IPS-15b (cell line): ENCODE measurements around the gene N4BP2.
"Not testable (repeated sequence)": the region's sequence is repeated elsewhere in the genome, so short reads cannot be mapped to it uniquely, and the experiment has no call there.

ENCODE experiments used
- H3K27me3 ChIP-seq: one replicate; pipeline ENCODE4 v1.6.1; 2013; ENCODE audit warnings: low read length; ENCODE audit not compliant: control insufficient read depth, insufficient read depth
- H3K36me3 ChIP-seq: one replicate; pipeline ENCODE4 v1.6.1; 2013; ENCODE audit warnings: low read length; ENCODE audit not compliant: control insufficient read depth, insufficient read depth
- H3K4me1 ChIP-seq: one replicate; pipeline ENCODE4 v1.6.1; 2013; ENCODE audit warnings: mild to moderate bottlenecking, low read length; ENCODE audit not compliant: control insufficient read depth, insufficient read depth
- H3K4me3 ChIP-seq: one replicate; pipeline ENCODE4 v1.5.1; 2013; ENCODE audit warnings: low read depth, low read length
- H3K9ac ChIP-seq: one replicate; pipeline ENCODE4 v1.6.1; 2013; ENCODE audit warnings: low read depth, mild to moderate bottlenecking, low read length
- H3K9me3 ChIP-seq: one replicate; pipeline ENCODE4 v1.6.1; 2013; ENCODE audit warnings: mild to moderate bottlenecking, low read length; ENCODE audit not compliant: control insufficient read depth, insufficient read depth

N4BP2 gene

DNA sequence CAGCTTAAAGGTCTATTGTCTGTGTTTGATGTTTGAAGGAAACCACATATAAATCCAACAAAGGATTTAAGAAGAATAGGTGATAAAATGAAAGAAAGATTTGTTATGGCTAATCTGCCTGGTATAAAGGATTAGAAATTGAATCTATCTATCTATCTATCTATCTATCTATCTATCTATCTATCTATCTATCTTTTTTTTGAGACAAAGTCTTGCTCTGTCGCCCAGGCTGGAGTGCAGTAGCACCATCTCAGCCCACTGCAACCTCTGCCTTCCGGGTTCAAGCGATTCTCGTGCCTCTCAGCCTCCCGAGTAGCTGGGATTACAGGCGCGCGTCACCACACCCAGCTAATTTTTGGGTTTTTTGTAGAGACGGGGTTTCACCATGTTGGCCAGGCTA is 79.6 kb downstream of the N4BP2 start:
- H3K36me3 ChIP-seq, H3K4me3 ChIP-seq, H3K27me3 ChIP-seq, H3K9me3 ChIP-seq, H3K4me1 ChIP-seq, H3K9ac ChIP-seq: not testable (repeated sequence)

DNA sequence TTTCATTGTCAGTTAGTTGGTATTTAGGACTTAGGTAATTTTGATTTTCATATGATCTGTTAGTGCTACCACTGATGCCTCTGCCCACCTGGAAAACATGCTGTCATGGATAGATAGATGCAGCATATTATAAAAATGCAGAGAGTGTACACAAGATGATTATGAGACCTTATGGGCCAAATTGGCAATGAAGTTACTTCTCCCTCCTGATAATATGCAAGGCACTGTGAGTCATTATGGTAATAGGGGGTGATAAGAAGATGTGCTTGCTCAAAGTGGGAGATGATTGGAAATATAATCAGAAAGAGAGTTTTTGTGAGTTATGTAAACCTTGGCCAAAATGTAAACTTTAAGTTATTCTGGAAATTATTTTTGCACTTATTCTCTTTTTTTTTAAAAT is 83.5 kb downstream of the N4BP2 start:
- H3K9me3 ChIP-seq: no peaks in the 10 kb centered on the region
- H3K27me3 ChIP-seq: no peaks in the 10 kb centered on the region
- H3K4me1 ChIP-seq: no peaks in the 10 kb centered on the region
- H3K36me3 ChIP-seq: peaks cover 4% of the 10 kb centered on the region
- no peak overlapping the region for H3K9ac ChIP-seq
- H3K4me3 ChIP-seq: no peak overlapping the region

DNA sequence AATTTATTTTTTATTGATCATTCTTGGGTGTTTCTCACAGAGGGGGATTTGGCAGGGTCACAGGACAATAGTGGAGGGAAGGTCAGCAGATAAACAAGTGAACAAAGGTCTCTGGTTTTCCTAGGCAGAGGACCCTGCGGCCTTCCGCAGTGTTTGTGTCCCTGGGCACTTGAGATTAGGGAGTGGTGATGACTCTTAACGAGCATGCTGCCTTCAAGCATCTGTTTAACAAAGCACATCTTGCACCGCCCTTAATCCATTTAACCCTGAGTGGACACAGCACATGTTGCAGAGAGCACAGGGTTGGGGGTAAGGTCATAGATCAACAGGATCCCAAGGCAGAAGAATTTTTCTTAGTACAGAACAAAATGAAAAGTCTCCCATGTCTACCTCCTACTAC is 83.9 kb downstream of the N4BP2 start:
- not testable (repeated sequence) for H3K27me3 ChIP-seq, H3K4me1 ChIP-seq, H3K4me3 ChIP-seq, H3K36me3 ChIP-seq, H3K9me3 ChIP-seq, H3K9ac ChIP-seq

DNA sequence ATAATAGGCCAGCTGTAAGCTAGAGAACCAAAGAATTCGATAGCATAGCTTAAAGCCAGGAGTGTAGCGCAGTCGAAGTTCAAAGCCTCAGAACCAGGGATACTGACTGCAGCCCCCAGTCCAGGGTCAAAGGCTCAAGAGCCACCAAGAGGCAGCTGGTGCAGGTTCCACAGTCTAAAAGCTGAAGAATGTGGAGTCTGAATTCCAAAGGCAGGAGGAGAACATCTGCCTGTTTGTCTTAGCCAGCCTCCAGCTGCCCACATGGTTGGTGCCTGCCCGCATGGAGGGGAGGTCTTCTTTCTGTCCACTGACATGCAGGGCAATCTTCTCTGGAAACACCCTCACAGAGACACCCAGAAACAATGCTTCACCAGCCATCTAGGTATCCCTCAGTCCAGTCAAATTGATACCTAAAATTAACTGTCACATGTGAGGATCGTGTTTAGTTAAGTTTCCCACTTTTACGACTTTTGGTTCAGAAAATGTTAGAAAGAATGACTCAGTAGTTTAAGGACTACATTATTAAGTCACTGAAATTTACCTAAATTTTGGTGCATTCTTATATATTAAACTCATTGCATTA is 87.4 kb downstream of the N4BP2 start:
- peaks cover 2% of the 10 kb centered on the region for H3K36me3 ChIP-seq
- no peaks in the 10 kb centered on the region for H3K4me1 ChIP-seq
- H3K4me3 ChIP-seq: no peak overlapping the region
- H3K9me3 ChIP-seq: no peaks in the 10 kb centered on the region
- no peaks in the 10 kb centered on the region for H3K27me3 ChIP-seq
- H3K9ac ChIP-seq: no peak overlapping the region

DNA sequence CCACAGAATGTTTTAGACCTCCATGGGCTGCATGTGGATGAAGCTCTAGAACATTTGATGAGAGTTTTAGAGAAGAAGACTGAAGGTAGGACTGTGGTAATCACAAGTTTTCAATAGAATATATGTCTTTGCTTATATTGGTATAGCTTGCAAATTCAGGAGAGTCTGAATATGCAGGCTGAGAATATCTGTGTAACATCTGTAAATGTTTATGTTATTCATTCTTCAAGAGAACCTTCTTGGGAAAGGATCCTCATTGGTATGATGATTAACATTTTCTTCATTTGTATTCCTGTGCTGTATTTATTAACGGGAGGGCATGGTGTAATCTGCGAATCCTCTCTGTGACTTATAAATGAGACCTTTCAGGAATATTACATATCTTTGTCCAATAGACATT is 88.1 kb downstream of the N4BP2 start:
- Histone ChIP-seq H3K4me3 (no peak overlapping the region), H3K9me3 (no peaks in the 10 kb centered on the region), H3K36me3 (peaks cover 2% of the 10 kb centered on the region), H3K27me3 (no peaks in the 10 kb centered on the region), H3K9ac (no peak overlapping the region), H3K4me1 (no peaks in the 10 kb centered on the region)

DNA sequence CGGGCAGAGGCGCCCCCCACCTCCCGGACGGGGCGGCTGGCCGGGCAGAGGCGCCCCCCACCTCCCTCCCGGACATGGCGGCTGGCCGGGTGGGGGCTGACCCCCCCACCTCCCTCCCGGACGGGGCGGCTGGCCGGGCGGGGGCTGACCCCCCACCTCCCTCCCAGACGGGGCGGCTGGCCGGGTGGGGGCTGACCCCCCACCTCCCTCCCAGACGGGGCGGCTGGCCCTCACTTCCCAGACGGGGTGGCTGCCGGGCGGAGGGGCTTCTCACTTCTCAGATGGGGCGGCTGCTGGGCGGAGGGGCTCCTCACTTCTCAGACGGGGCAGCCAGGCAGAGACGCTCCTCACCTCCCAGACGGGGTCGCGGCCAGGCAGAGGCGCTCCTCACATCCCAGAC is 90.8 kb downstream of the N4BP2 start:
- not testable (repeated sequence) for H3K27me3 ChIP-seq, H3K36me3 ChIP-seq, H3K4me3 ChIP-seq, H3K4me1 ChIP-seq, H3K9me3 ChIP-seq, H3K9ac ChIP-seq

DNA sequence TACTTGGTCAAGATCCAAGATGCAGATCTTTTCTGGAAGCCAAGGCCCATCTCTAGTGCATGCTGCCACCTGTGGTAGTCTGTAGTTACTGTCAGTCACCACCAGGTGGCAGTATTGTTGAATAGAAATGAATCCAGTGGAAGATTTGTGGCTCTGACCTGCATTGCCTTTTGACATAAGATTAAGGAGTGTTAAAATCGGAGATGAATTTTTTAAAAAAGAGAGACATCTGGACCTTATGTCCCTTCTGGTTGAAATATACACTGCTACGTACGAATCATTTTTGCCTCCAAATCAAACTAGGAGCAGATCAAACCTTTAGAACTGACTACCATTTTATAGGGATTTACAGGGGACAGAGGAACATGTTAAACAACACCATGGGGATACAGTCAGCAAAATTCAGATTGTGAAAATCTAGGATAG is 93.3 kb downstream of the N4BP2 start:
- no peak overlapping the region for H3K9ac ChIP-seq
- H3K9me3 ChIP-seq: no peaks in the 10 kb centered on the region
- peaks cover 2% of the 10 kb centered on the region for H3K36me3 ChIP-seq
- no peak overlapping the region for H3K4me3 ChIP-seq
- H3K4me1 ChIP-seq: no peaks in the 10 kb centered on the region
- no peaks in the 10 kb centered on the region for H3K27me3 ChIP-seq

DNA sequence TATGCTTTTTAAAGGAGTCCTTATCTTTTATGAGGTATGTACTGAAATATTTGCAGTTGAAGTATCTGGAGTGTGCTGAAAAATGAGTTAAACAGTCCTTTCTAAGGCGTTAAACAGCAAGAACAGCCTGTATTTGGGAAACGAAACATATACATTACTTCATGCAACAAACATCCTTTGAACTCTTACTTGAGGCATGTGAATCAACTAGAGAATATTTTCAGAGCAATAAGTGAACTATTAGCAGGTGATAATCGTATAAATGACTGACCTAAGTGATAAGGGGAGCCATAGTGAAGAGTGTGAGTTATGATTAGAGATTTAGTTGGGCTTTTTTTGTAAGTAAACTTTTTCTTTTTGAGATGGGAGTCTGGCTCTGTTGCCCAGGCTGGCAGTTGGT is 94.3 kb downstream of the N4BP2 start:
- H3K4me3 ChIP-seq: no peak overlapping the region
- H3K9ac ChIP-seq: no peak overlapping the region
- no peaks in the 10 kb centered on the region for H3K36me3 ChIP-seq
- no peaks in the 10 kb centered on the region for H3K9me3 ChIP-seq
- H3K27me3 ChIP-seq: no peaks in the 10 kb centered on the region
- H3K4me1 ChIP-seq: no peaks in the 10 kb centered on the region

DNA sequence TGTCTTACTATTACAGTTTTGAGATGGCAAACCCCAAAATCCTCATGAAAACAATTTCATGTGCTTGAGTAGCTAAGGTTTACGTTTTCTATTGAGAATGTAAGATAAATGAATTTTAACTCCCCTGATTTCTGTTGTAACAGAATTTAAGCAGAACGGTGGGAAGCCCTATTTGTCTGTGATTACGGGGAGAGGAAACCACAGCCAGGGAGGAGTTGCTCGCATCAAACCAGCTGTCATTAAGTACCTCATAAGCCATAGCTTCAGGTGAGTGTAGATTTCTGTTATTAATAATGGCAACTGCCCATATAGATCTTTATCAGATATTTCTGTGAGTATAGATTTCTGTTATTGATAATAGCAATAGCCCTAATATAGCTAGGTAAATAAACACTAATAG is 96.0 kb downstream of the N4BP2 start:
- H3K27me3 ChIP-seq: no peaks in the 10 kb centered on the region
- no peak overlapping the region for H3K4me3 ChIP-seq
- H3K9me3 ChIP-seq: no peaks in the 10 kb centered on the region
- no peaks in the 10 kb centered on the region for H3K4me1 ChIP-seq
- H3K9ac ChIP-seq: no peak overlapping the region
- no peaks in the 10 kb centered on the region for H3K36me3 ChIP-seq

DNA sequence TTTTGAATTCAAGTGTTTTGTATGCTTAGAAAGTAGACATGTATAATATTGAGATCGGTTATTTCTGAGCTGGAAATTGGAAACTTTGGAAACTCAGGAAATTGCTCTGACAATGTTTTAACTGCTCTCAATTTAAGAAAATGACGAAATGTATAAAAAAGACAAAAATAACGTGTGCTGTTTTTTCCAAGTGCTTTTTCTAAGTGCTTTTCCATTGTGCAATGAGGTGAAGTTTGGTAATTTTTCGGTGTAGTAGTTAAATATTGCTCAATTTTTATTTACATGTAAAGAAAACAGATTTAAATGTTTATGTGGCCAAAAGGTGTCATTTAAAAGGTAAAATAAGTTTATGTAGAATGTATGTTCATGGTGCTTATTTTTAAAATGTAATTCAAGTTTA is 100.8 kb downstream of the N4BP2 start:
- H3K27me3 ChIP-seq: no peaks in the 10 kb centered on the region
- no peak overlapping the region for H3K9ac ChIP-seq
- no peaks in the 10 kb centered on the region for H3K9me3 ChIP-seq
- H3K36me3 ChIP-seq: no peaks in the 10 kb centered on the region
- H3K4me1 ChIP-seq: no peaks in the 10 kb centered on the region
- no peak overlapping the region for H3K4me3 ChIP-seq

DNA sequence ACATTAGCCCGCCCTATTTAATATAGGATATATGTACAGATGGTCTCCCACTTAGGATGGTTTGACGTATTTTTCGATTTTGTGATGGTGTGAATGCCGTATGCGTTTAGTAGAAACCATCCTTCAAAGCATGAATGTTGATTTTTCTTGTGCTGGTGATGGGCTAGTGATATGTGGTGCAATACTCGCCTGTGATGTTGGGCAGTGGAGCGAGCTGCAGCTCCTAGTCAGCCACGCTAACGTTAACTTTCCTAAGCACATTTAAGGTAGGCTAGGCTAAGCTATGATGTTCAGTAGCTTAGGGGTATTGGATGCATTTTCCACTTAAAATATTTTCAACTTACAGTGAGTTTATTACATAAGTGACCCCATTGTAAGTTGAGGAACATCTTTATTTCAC is 103.6 kb downstream of the N4BP2 start:
- H3K4me1 ChIP-seq: no peaks in the 10 kb centered on the region
- no peaks in the 10 kb centered on the region for H3K27me3 ChIP-seq
- no peaks in the 10 kb centered on the region for H3K36me3 ChIP-seq
- no peaks in the 10 kb centered on the region for H3K9me3 ChIP-seq
- H3K9ac ChIP-seq: no peak overlapping the region
- H3K4me3 ChIP-seq: no peak overlapping the region

DNA sequence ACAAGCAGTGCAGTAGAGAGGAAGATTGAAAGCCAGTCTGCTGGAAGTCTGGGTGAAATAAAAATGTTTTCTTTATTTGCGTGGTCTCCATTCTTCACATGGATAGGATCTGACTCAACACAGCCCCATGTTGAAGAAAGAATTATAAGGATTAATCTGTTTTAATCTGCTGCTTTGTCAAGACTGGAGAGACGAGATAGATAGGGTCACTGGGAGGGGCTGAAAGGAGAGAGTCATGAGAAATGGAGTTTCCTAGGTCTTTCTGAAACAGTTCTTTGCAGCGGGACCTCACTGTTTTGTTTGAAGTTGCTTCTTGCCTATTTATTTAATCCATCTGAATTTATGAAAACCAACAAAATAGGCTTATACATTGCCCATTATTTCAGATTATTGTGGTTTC is 107.8 kb downstream of the N4BP2 start:
- no peak overlapping the region for H3K9ac ChIP-seq
- no peak overlapping the region for H3K4me3 ChIP-seq
- peaks cover 5% of the 10 kb centered on the region for H3K4me1 ChIP-seq
- no peaks in the 10 kb centered on the region for H3K36me3 ChIP-seq
- H3K27me3 ChIP-seq: no peaks in the 10 kb centered on the region
- H3K9me3 ChIP-seq: no peaks in the 10 kb centered on the region

DNA sequence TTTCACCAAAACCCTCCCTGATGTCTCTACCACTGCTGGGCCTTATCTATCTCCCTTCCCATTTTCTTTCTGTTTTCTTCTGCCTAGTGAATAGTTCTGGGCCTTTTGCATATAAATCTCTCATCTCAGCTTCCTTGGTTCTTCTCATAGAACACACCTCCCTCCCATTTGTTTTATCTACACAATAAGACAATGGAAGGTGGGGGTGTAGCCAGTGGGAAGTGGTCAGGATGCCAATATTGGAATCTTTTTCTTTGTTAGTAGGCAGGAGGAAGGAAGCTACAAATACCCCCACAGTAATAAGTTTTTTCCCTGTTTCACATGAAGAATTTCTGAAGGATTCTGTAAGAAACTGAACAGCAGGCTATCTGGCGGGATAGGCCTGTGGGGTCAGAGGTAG is 109.3 kb downstream of the N4BP2 start:
- H3K9ac ChIP-seq: no peak overlapping the region
- no peaks in the 10 kb centered on the region for H3K9me3 ChIP-seq
- no peaks in the 10 kb centered on the region for H3K27me3 ChIP-seq
- no peaks in the 10 kb centered on the region for H3K36me3 ChIP-seq
- H3K4me1 ChIP-seq: peaks cover 5% of the 10 kb centered on the region
- H3K4me3 ChIP-seq: no peak overlapping the region
